Activated naive CD8-positive, alpha-beta T cell treated with anti-CD3 and anti-CD28 coated beads for 36 hours (primary cell): ENCODE results near the gene FOXC1. TPM values are rescaled to one million over a fixed set of nuclear protein-coding genes. Genes with fewer than 3 reads are reported as not detected.

Experiments used
- DNase-seq: peaks from one replicate; pipeline ENCODE4 v3.0.0; 2021
- H3K27ac Mint-ChIP-seq: one replicate; pipeline ENCODE4 v1.8.0; 2022; ENCODE audit warnings: mild to moderate bottlenecking, moderate library complexity, mixed read lengths
- H3K27me3 Mint-ChIP-seq: one replicate; pipeline ENCODE4 v1.8.0; 2022; ENCODE audit warnings: mild to moderate bottlenecking, mixed read lengths
- H3K36me3 Mint-ChIP-seq: one replicate; pipeline ENCODE4 v1.8.0; 2021; ENCODE audit warnings: mild to moderate bottlenecking, mixed read lengths
- H3K4me1 Mint-ChIP-seq: one replicate; pipeline ENCODE4 v1.8.0; 2021; ENCODE audit warnings: mixed read lengths
- H3K4me3 Mint-ChIP-seq: one replicate; pipeline ENCODE4 v1.8.0; 2022; ENCODE audit warnings: mild to moderate bottlenecking, moderate library complexity, mixed read lengths
- H3K9me3 Mint-ChIP-seq: one replicate; pipeline ENCODE4 v1.8.0; 2022; ENCODE audit warnings: mixed read lengths
- total RNA-seq, 2 experiments: library from RNA; stranded (reverse); gene quantifications; one replicate each; pipeline ENCODE4 v1.2.3, GENCODE V29; 2021

Gene FOXC1
- total RNA-seq, 2 experiments from 2014 or later, result not detected

GRCh38 chr6:1619098-1619672 lies 9.5 kb downstream of the FOXC1 start:
- no peak overlapping the region for H3K27ac Mint-ChIP-seq
- no peaks in the 10 kb centered on the region for H3K4me1 Mint-ChIP-seq
- no peaks in the 10 kb centered on the region for H3K9me3 Mint-ChIP-seq
- peaks cover 75% of the 10 kb centered on the region for H3K27me3 Mint-ChIP-seq
- H3K36me3 Mint-ChIP-seq, result peaks cover 8% of the 10 kb centered on the region
- H3K4me3 Mint-ChIP-seq, result no peak overlapping the region
- DNase-seq, result no peak

GRCh38 chr6:1619673-1620503 lies 10.2 kb downstream of the FOXC1 start:
- Mint-ChIP-seq H3K4me1 (no peaks in the 10 kb centered on the region), H3K27me3 (peaks cover 79% of the 10 kb centered on the region), H3K36me3 (peaks cover 8% of the 10 kb centered on the region), H3K27ac (no peak overlapping the region), H3K9me3 (no peaks in the 10 kb centered on the region), H3K4me3 (no peak overlapping the region)
- DNase-seq, result no peak

- no peaks in the 10 kb centered on the region for H3K9me3 Mint-ChIP-seq
- H3K4me1 Mint-ChIP-seq, result peaks cover 6% of the 10 kb centered on the region
- H3K27ac Mint-ChIP-seq, result no peak overlapping the region
- peaks cover 11% of the 10 kb centered on the region for H3K36me3 Mint-ChIP-seq
- no peak for DNase-seq
- H3K4me3 Mint-ChIP-seq, result no peak overlapping the region
- H3K27me3 Mint-ChIP-seq, result peaks cover 84% of the 10 kb centered on the region
These were observed 10.9 kb downstream of the FOXC1 start for GRCh38 chr6:1620504-1621069.

GRCh38 chr6:1621070-1621701 lies 11.5 kb downstream of the FOXC1 start:
- Mint-ChIP-seq H3K4me3 (no peak overlapping the region), H3K27me3 (peaks cover 84% of the 10 kb centered on the region), H3K4me1 (peaks cover 6% of the 10 kb centered on the region), H3K9me3 (no peaks in the 10 kb centered on the region), H3K27ac (no peak overlapping the region), H3K36me3 (peaks cover 11% of the 10 kb centered on the region)
- DNase-seq, result no peak

GRCh38 chr6:1622220-1622850 lies 12.6 kb downstream of the FOXC1 start:
- H3K4me1 Mint-ChIP-seq, result peaks cover 6% of the 10 kb centered on the region
- no peak overlapping the region for H3K4me3 Mint-ChIP-seq
- peaks cover 11% of the 10 kb centered on the region for H3K36me3 Mint-ChIP-seq
- H3K27ac Mint-ChIP-seq, result no peak overlapping the region
- H3K9me3 Mint-ChIP-seq, result no peaks in the 10 kb centered on the region
- no peak for DNase-seq
- peaks cover 84% of the 10 kb centered on the region for H3K27me3 Mint-ChIP-seq

- Mint-ChIP-seq H3K36me3 (peaks cover 11% of the 10 kb centered on the region), H3K9me3 (no peaks in the 10 kb centered on the region), H3K27ac (no peak overlapping the region), H3K4me3 (no peak overlapping the region), H3K27me3 (peaks cover 84% of the 10 kb centered on the region), H3K4me1 (peaks cover 6% of the 10 kb centered on the region)
- no peak for DNase-seq
These were observed 13.4 kb downstream of the FOXC1 start for GRCh38 chr6:1622851-1623768.

GRCh38 chr6:1623769-1624057 lies 14.0 kb downstream of the FOXC1 start:
- Mint-ChIP-seq H3K36me3 (peaks cover 11% of the 10 kb centered on the region), H3K9me3 (no peaks in the 10 kb centered on the region), H3K27ac (no peak overlapping the region), H3K4me3 (no peak overlapping the region), H3K4me1 (peaks cover 6% of the 10 kb centered on the region), H3K27me3 (peaks cover 84% of the 10 kb centered on the region)
- no peak for DNase-seq

- Mint-ChIP-seq H3K36me3 (peaks cover 11% of the 10 kb centered on the region), H3K4me1 (peaks cover 6% of the 10 kb centered on the region), H3K9me3 (no peaks in the 10 kb centered on the region), H3K27ac (no peak overlapping the region), H3K27me3 (peaks cover 84% of the 10 kb centered on the region), H3K4me3 (peak overlapping the region; percentile 7)
- no peak for DNase-seq
These were observed 14.5 kb downstream of the FOXC1 start for GRCh38 chr6:1624058-1624850.

GRCh38 chr6:1624851-1625781 lies 15.4 kb downstream of the FOXC1 start:
- Mint-ChIP-seq H3K27me3 (peaks cover 83% of the 10 kb centered on the region), H3K4me1 (peaks cover 6% of the 10 kb centered on the region), H3K4me3 (peak overlapping the region; percentile 60), H3K36me3 (peaks cover 11% of the 10 kb centered on the region), H3K9me3 (no peaks in the 10 kb centered on the region), H3K27ac (no peak overlapping the region)
- DNase-seq, result no peak

GRCh38 chr6:1625794-1626435 lies 16.2 kb downstream of the FOXC1 start:
- Mint-ChIP-seq H3K27ac (no peak overlapping the region), H3K9me3 (no peaks in the 10 kb centered on the region), H3K27me3 (peaks cover 87% of the 10 kb centered on the region), H3K4me3 (no peak overlapping the region), H3K36me3 (peaks cover 11% of the 10 kb centered on the region), H3K4me1 (peaks cover 6% of the 10 kb centered on the region)
- no peak for DNase-seq

- H3K4me1 Mint-ChIP-seq, result peaks cover 6% of the 10 kb centered on the region
- peaks cover 11% of the 10 kb centered on the region for H3K36me3 Mint-ChIP-seq
- no peak overlapping the region for H3K4me3 Mint-ChIP-seq
- no peak for DNase-seq
- H3K27me3 Mint-ChIP-seq, result peaks cover 81% of the 10 kb centered on the region
- no peak overlapping the region for H3K27ac Mint-ChIP-seq
- H3K9me3 Mint-ChIP-seq, result no peaks in the 10 kb centered on the region
These were observed 16.8 kb downstream of the FOXC1 start for GRCh38 chr6:1626481-1626880.

- H3K36me3 Mint-ChIP-seq, result peaks cover 9% of the 10 kb centered on the region
- peaks cover 6% of the 10 kb centered on the region for H3K4me1 Mint-ChIP-seq
- H3K9me3 Mint-ChIP-seq, result no peaks in the 10 kb centered on the region
- no peak overlapping the region for H3K27ac Mint-ChIP-seq
- H3K4me3 Mint-ChIP-seq, result no peak overlapping the region
- peaks cover 69% of the 10 kb centered on the region for H3K27me3 Mint-ChIP-seq
- DNase-seq, result no peak
These were observed 18.3 kb downstream of the FOXC1 start for GRCh38 chr6:1627827-1628560.
